Measurements from ENCODE around the gene MAP3K3.

MAP3K3 gene

GRCh38 chr17:63652106-63652505, 29.9 kb downstream of the MAP3K3 start:
- no peak for DNase-seq (ENCODE audit: low read depth)

- DNase-seq (ENCODE audit: low read depth), result no peak
Observed at GRCh38 chr17:63653050-63653449, 30.8 kb downstream of the MAP3K3 start.

- no peak for DNase-seq (ENCODE audit: low read depth)
Observed at GRCh38 chr17:63657786-63658185, 35.6 kb downstream of the MAP3K3 start.

GRCh38 chr17:63658366-63658765, 36.1 kb downstream of the MAP3K3 start:
- no peak for DNase-seq (ENCODE audit: low read depth)

GRCh38 chr17:63659850-63660249, 37.6 kb downstream of the MAP3K3 start:
- no peak for DNase-seq (ENCODE audit: low read depth)

GRCh38 chr17:63665527-63666214, 43.5 kb downstream of the MAP3K3 start:
- DNase-seq (ENCODE audit: low read depth), result no peak

GRCh38 chr17:63672856-63673255, 50.6 kb downstream of the MAP3K3 start:
- no peak for DNase-seq (ENCODE audit: low read depth)

- no peak for DNase-seq (ENCODE audit: low read depth)
Observed at GRCh38 chr17:63675231-63675606, 53.0 kb downstream of the MAP3K3 start.

GRCh38 chr17:63675607-63676546, 53.7 kb downstream of the MAP3K3 start:
- no peak for DNase-seq (ENCODE audit: low read depth)

GRCh38 chr17:63676584-63676983, 54.4 kb downstream of the MAP3K3 start:
- DNase-seq (ENCODE audit: low read depth), result no peak

- DNase-seq (ENCODE audit: low read depth), result no peak
Observed at GRCh38 chr17:63679214-63679613, 57.0 kb downstream of the MAP3K3 start.

- no peak for DNase-seq (ENCODE audit: low read depth)
Observed at GRCh38 chr17:63680700-63681099, 58.5 kb downstream of the MAP3K3 start.

GRCh38 chr17:63681530-63681929, 59.3 kb downstream of the MAP3K3 start:
- DNase-seq (ENCODE audit: low read depth), result no peak

- DNase-seq (ENCODE audit: low read depth), result no peak
Observed at GRCh38 chr17:63682441-63682840, 60.2 kb downstream of the MAP3K3 start.

- DNase-seq (ENCODE audit: low read depth), result no peak
Observed at GRCh38 chr17:63682981-63683380, 60.8 kb downstream of the MAP3K3 start.

GRCh38 chr17:63685041-63685440, 62.8 kb downstream of the MAP3K3 start:
- no peak for DNase-seq (ENCODE audit: low read depth)

GRCh38 chr17:63685578-63685977, 63.4 kb downstream of the MAP3K3 start:
- DNase-seq (ENCODE audit: low read depth), result no peak

- DNase-seq (ENCODE audit: low read depth), result no peak
Observed at GRCh38 chr17:63686138-63686685, 64.0 kb downstream of the MAP3K3 start.

GRCh38 chr17:63688396-63689020, 66.3 kb downstream of the MAP3K3 start:
- DNase-seq (ENCODE audit: low read depth), result no peak

- no peak for DNase-seq (ENCODE audit: low read depth)
Observed at GRCh38 chr17:63689479-63689878, 67.3 kb downstream of the MAP3K3 start.

- DNase-seq (ENCODE audit: low read depth), result no peak
Observed at GRCh38 chr17:63692195-63692816, 70.1 kb downstream of the MAP3K3 start.
